Right lobe of liver (tissue), 4 donors: ENCODE measurements around the gene C11orf21.

Experiments
- CTCF ChIP-seq, 4 donors: fragments of 200-600 bp in 3 of 4; fragments of 450-650 bp in 1 of 4; IDR thresholded peaks; one replicate each; pipeline versions ENCODE4 v1.5.1 to v1.8.0; 2016 to 2022; ENCODE audit warnings: antibody characterized with exemption in 4 of 4, mild to moderate bottlenecking in 2 of 4
- POLR2A ChIP-seq: fragments of 450-650 bp; IDR thresholded peaks from one replicate; pipeline ENCODE4 v1.6.1; 2017; ENCODE audit warnings: antibody characterized with exemption, mild to moderate bottlenecking
- donor health status: DM: no; HTN: no; CAD: no.
- donor health status: DM: no; HTN: no; CAD: no.
- donor health status: DM: no; HTN: yes; CAD: no.

- TF ChIP-seq CTCF (IDR thresholded peaks at IDR 0.05) (no peak), POLR2A (no peak)
Observed at GRCh38 chr11:2319791-2320472, 18.2 kb upstream of the C11orf21 start.
